ENCODE data around the gene IFFO2. TPM values are rescaled to one million over a fixed set of nuclear protein-coding genes. Genes with fewer than 3 reads are reported as not detected.
A peak's percentile ranks its signal among the peaks of the same experiment; 100 is the strongest.

IFFO2 gene
- total and polyA plus RNA-seq, 2 of the 13 experiments (the other 11 are each of a cell fraction or from before 2014, with no cell fraction given): 7.3 to 16.7 TPM

- TF ChIP-seq TAF15 (IDR thresholded peaks at IDR 0.05; ENCODE audit: low read depth, low read length, poor library complexity, severe bottlenecking) (no peak), HNF4G (IDR thresholded peaks at IDR 0.05; ENCODE audit: borderline replicate concordance, low read depth, low read length) (no peak), HNF4G (CRISPR knock-in tag; IDR thresholded peaks at IDR 0.05; ENCODE audit: borderline replicate concordance, low read depth) (no peak), SMARCE1 (IDR thresholded peaks at IDR 0.05; ENCODE audit: borderline replicate concordance) (no peak), ARHGAP35 (CRISPR knock-in tag; IDR thresholded peaks at IDR 0.05; ENCODE audit: borderline replicate concordance) (no peak), ZNF333 (CRISPR knock-in tag; IDR thresholded peaks at IDR 0.05; ENCODE audit: borderline replicate concordance) (no peak), STAT5B (CRISPR knock-in tag; IDR thresholded peaks at IDR 0.05) (no peak), ZNF614 (CRISPR knock-in tag; IDR thresholded peaks at IDR 0.05; ENCODE audit: borderline replicate concordance) (no peak), SRSF1 (optimal IDR thresholded peaks at IDR 0.05; ENCODE audit: low read depth, low read length) (peak; percentile 74), PCBP1 (IDR thresholded peaks at IDR 0.05; ENCODE audit: borderline replicate concordance, low read depth, low read length) (no peak), ZNF841 (CRISPR knock-in tag; IDR thresholded peaks at IDR 0.05; ENCODE audit: borderline replicate concordance) (no peak), ZNF484 (CRISPR knock-in tag; IDR thresholded peaks at IDR 0.05; ENCODE audit: borderline replicate concordance, low read depth) (no peak), TFDP2 (CRISPR knock-in tag; IDR thresholded peaks at IDR 0.05) (no peak), TGIF2 (CRISPR knock-in tag; IDR thresholded peaks at IDR 0.05) (peak; percentile 32; the same call in 1 of the 2 replicates), HNRNPLL (IDR thresholded peaks at IDR 0.05; ENCODE audit: low read depth, low read length, poor library complexity, severe bottlenecking) (peak; percentile 96), ZNF136 (CRISPR knock-in tag; IDR thresholded peaks at IDR 0.05; ENCODE audit: low read depth) (no peak), DZIP1 (CRISPR knock-in tag; IDR thresholded peaks at IDR 0.05) (no peak), KDM1A (CRISPR knock-in tag; IDR thresholded peaks at IDR 0.05) (no peak), MED1 (CRISPR knock-in tag; IDR thresholded peaks at IDR 0.05) (peak; percentile 43; the same call in 1 of the 2 replicates)
- TF ChIP-seq, protein P1, sequence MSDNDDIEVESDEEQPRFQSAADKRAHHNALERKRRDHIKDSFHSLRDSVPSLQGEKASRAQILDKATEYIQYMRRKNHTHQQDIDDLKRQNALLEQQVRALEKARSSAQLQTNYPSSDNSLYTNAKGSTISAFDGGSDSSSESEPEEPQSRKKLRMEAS (IDR thresholded peaks at IDR 0.05): peak; percentile 39
- TF ChIP-seq, protein P2, sequence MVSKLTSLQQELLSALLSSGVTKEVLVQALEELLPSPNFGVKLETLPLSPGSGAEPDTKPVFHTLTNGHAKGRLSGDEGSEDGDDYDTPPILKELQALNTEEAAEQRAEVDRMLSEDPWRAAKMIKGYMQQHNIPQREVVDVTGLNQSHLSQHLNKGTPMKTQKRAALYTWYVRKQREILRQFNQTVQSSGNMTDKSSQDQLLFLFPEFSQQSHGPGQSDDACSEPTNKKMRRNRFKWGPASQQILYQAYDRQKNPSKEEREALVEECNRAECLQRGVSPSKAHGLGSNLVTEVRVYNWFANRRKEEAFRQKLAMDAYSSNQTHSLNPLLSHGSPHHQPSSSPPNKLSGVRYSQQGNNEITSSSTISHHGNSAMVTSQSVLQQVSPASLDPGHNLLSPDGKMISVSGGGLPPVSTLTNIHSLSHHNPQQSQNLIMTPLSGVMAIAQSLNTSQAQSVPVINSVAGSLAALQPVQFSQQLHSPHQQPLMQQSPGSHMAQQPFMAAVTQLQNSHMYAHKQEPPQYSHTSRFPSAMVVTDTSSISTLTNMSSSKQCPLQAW (CRISPR knock-in tag; IDR thresholded peaks at IDR 0.05): peak; percentile 65; the same call in 1 of the 2 replicates
- TF ChIP-seq, protein P3, sequence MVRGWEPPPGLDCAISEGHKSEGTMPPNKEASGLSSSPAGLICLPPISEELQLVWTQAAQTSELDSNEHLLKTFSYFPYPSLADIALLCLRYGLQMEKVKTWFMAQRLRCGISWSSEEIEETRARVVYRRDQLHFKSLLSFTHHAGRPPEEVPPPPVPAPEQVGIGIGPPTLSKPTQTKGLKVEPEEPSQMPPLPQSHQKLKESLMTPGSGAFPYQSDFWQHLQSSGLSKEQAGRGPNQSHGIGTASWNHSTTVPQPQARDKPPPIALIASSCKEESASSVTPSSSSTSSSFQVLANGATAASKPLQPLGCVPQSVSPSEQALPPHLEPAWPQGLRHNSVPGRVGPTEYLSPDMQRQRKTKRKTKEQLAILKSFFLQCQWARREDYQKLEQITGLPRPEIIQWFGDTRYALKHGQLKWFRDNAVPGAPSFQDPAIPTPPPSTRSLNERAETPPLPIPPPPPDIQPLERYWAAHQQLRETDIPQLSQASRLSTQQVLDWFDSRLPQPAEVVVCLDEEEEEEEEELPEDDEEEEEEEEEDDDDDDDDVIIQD (CRISPR knock-in tag; IDR thresholded peaks at IDR 0.05; ENCODE audit: low read depth): no peak
Observed at GRCh38 chr1:18956193-18957135, at the start of gene IFFO2 (continued).
